ENCODE measurements around the gene B3GALT4. TPM values are rescaled to one million over a fixed set of nuclear protein-coding genes. Genes with fewer than 3 reads are reported as not detected.
A peak's percentile ranks its signal among the peaks of the same experiment; 100 is the strongest.

B3GALT4 gene
- total and polyA plus RNA-seq, 2 of the 13 experiments (the other 11 are each of a cell fraction or from before 2014, with no cell fraction given), result 0.04 to 0.27 TPM

GRCh38 chr6:33312361-33313104 lies 35.6 kb downstream of the B3GALT4 start (continued):
- TF ChIP-seq ZNF251 (CRISPR knock-in tag; IDR thresholded peaks at IDR 0.05) (no peak), MYPOP (CRISPR knock-in tag; IDR thresholded peaks at IDR 0.05) (peak; percentile 88), ZNF607 (CRISPR knock-in tag; IDR thresholded peaks at IDR 0.05; ENCODE audit: borderline replicate concordance) (no peak; the same call in none of the 2 replicates), ZNF431 (CRISPR knock-in tag; IDR thresholded peaks at IDR 0.05; ENCODE audit: borderline replicate concordance, low read depth) (no peak), KMT2A (CRISPR knock-in tag; IDR thresholded peaks at IDR 0.05) (peak; percentile 72), ZNF468 (CRISPR knock-in tag; IDR thresholded peaks at IDR 0.05) (no peak), TP53 (CRISPR knock-in tag; conservative IDR thresholded peaks at IDR 0.05) (no peak), ARNTL (CRISPR knock-in tag; IDR thresholded peaks at IDR 0.05) (no peak), FOXM1 (CRISPR knock-in tag; IDR thresholded peaks at IDR 0.05) (no peak), SRSF9 (IDR thresholded peaks at IDR 0.05; ENCODE audit: borderline replicate concordance, insufficient read depth, low read depth, low read length, poor library complexity, severe bottlenecking) (no peak), AKNA (CRISPR knock-in tag; IDR thresholded peaks at IDR 0.05; ENCODE audit: borderline replicate concordance) (no peak), ZNF354B (CRISPR knock-in tag; IDR thresholded peaks at IDR 0.05) (no peak), TBP (CRISPR knock-in tag; IDR thresholded peaks at IDR 0.05) (no peak), TBX2 (CRISPR knock-in tag; IDR thresholded peaks at IDR 0.05; ENCODE audit: borderline replicate concordance) (peak; percentile 72; the same call in 1 of the 2 replicates), PAWR (CRISPR knock-in tag; IDR thresholded peaks at IDR 0.05; ENCODE audit: borderline replicate concordance) (no peak), ZNF605 (CRISPR knock-in tag; IDR thresholded peaks at IDR 0.05) (no peak), SMC3 (IDR thresholded peaks at IDR 0.05; ENCODE audit: low read length) (no peak), HOXD1 (CRISPR knock-in tag; IDR thresholded peaks at IDR 0.05) (no peak), IKZF5 (CRISPR knock-in tag; IDR thresholded peaks at IDR 0.05) (no peak), ZNF720 (CRISPR knock-in tag; IDR thresholded peaks at IDR 0.05) (no peak), ZNF362 (CRISPR knock-in tag; IDR thresholded peaks at IDR 0.05; ENCODE audit: borderline replicate concordance) (peak; percentile 69; the same call in 1 of the 2 replicates)
